Measurements from ENCODE around the gene HHATL. TPM values are rescaled to one million over a fixed set of nuclear protein-coding genes. Genes with fewer than 3 reads are reported as not detected.

The HHATL gene
- total and polyA plus RNA-seq, 2 of the 8 experiments (the other 6 are each of a cell fraction or from before 2014, with no cell fraction given), result 0.18 TPM; not detected in 1

GRCh38 chr3:42683875-42684598 lies 18.6 kb downstream of the HHATL start (continued):
- TF ChIP-seq CEBPB (IDR thresholded peaks at IDR 0.05; ENCODE audit: low read depth, low read length) (no peak), USF2 (IDR thresholded peaks at IDR 0.05; ENCODE audit: low read length) (no peak), KDM4A (IDR thresholded peaks at IDR 0.05; ENCODE audit: low read depth, low read length, severe bottlenecking) (no peak), RFX5 (IDR thresholded peaks at IDR 0.05; ENCODE audit: borderline replicate concordance, low read depth, low read length) (no peak)
